ENCODE measurements around the gene PTPRM. TPM values are rescaled to one million over a fixed set of nuclear protein-coding genes. Genes with fewer than 3 reads are reported as not detected.

The PTPRM gene
- total and polyA plus RNA-seq, 2 of the 8 experiments (the other 6 are each of a cell fraction or from before 2014, with no cell fraction given) = 4.1 to 7.0 TPM

DNA sequence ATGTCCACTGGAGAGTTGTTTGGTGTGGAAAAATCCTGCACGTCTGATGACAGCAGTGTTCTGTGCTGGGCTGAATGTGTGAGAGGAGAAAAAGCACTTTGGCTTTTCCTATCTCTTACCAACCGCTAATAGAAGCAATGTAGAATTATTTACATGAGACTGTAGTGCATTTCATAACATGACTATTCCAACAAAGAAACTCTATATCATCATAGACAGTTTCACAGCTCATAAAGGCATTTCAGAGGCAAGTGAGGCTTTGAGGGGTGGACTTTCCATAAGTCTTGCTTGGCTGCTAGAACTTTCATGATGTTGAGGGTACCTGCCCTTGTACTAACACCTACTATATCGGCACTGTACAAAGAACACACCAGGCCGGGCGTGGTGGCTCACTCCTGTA is 697.0 kb downstream of the PTPRM start (continued):
- no peak for TF ChIP-seq SUZ12 (IDR thresholded peaks at IDR 0.05; ENCODE audit: low read length)
- no peak for TF ChIP-seq BACH1 (IDR thresholded peaks at IDR 0.05; ENCODE audit: low read length)
- TF ChIP-seq EGR1 (IDR thresholded peaks at IDR 0.05; ENCODE audit: borderline replicate concordance, low read depth, low read length) = no peak
